Adipocyte (in vitro differentiated cells): ENCODE data around the gene FLOT1.

Experiments
- DNase-seq: peaks from one replicate; pipeline ENCODE4 v3.0.0-alpha.2; 2015; ENCODE audit warnings: low read depth
- H3K27me3 ChIP-seq: replicated peaks from 2 replicates; pipeline ENCODE4 v1.7.0; 2013; ENCODE audit warnings: mild to moderate bottlenecking, low read length, moderate library complexity; ENCODE audit not compliant: control insufficient read depth, insufficient read depth
- H3K36me3 ChIP-seq: 2 replicates; pipeline ENCODE4 v1.7.0; 2013; ENCODE audit warnings: low read length, mild to moderate bottlenecking, moderate library complexity; ENCODE audit not compliant: control insufficient read depth, insufficient read depth, severe bottlenecking
- H3K4me1 ChIP-seq: 2 replicates; pipeline ENCODE4 v1.7.0; 2013; ENCODE audit warnings: mild to moderate bottlenecking, low read length, moderate library complexity; ENCODE audit not compliant: control insufficient read depth, insufficient read depth
- H3K4me3 ChIP-seq: 2 replicates; pipeline ENCODE4 v1.7.0; 2013; ENCODE audit warnings: mild to moderate bottlenecking, low read length, moderate library complexity
- H3K9ac ChIP-seq: 2 replicates; pipeline ENCODE4 v1.7.0; 2013; ENCODE audit warnings: mild to moderate bottlenecking, low read length, moderate library complexity
- H3K9me3 ChIP-seq: 2 replicates; pipeline ENCODE4 v1.7.0; 2013; ENCODE audit warnings: mild to moderate bottlenecking, low read length, moderate library complexity; ENCODE audit not compliant: control insufficient read depth

Gene FLOT1

DNA sequence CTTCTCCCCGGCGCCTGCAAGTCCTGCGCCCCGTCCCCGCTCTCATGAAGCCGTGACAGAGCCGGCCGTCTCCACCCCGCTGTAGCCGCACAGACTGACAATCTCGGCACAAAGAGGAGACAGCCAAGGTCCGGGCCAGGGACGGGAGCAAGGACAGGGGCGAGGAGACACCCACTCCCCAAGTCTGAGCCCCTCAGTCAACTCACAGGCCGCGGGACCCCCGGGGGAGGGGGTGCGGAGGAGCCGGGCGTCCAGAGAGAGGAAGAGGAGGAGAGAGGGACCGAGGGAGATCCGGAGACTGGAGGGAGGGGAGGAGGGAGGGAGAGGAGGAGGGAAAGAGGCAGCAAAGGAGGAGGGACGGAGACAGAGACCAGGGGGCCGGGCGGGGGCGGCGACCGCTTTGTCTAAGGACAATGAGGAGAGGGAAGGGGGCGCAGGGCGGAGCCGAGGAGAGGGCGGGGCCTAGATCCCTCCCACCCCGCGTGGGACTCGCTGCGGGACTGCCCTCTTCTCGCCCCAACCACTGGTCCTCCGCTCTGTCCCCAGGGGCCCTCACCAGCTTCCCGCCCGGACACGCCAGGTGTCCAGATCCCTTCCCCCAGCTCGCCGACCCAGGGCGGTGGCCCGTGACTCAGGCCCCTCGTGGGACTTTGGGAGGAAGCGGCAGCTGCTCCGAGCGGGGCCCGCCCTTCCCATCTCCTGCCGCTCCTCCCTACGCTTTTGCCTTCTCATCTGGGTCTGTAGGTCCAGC, 55.4 kb downstream of the FLOT1 start:
- DNase-seq = peak; percentile 96
- Histone ChIP-seq H3K9ac (peak overlapping the region; percentile 94), H3K27me3 (no peaks in the 10 kb centered on the region), H3K9me3 (no peaks in the 10 kb centered on the region), H3K4me3 (peak overlapping the region; percentile 97), H3K36me3 (no peaks in the 10 kb centered on the region), H3K4me1 (peaks cover 41% of the 10 kb centered on the region)

DNA sequence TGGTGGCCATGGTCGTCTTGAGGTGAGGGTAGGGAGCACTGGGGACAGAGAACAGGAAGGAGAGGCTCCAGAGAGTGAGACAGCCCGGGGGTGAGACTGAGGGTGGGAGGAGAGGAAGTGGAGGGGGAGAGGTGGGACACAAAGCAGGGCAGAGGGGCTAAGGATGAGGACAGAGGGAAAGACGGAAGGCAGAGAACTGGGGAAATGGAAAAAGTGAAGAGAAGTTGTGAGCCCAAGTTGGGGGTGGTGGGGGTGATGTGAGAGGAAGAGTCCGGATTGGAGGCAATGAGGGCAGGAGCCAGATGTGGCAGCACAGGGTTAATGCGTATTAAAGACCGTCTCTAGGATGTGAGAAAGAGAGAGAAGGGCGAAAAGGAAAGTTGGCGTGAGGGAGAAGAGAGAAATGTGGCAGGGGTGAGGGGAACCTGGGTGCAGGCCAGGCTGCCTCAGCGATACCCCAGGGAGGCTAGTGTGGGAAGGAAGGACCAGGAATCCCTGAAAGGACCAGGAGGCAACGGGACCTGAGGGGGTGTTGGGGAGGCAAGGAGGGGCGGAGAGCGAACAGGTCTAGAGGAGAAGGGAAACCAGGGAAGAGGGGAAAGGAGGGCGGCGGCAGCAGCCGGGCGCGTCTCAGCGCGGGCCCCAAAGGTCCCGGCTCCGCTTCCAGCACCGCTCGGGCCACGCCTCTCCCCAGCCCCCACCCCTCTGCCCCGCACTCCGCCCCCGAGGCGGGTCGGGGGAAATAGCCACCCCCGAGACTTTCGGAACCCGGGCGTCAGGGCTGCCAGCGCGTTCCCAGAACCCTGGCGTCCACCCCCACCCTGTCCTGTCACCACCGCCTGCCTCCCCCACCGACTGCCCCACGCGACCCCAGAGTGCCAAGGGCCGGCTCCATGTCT, 56.2 kb downstream of the FLOT1 start, which contains the start of gene PPP1R18:
Gene PPP1R18 (minus strand): TSS at position 637 of the 899 bp plus-strand sequence. CDS start 627 bp downstream, at position 10.
- peak; percentile 89 for DNase-seq
- peaks cover 45% of the 10 kb centered on the region for H3K4me1 ChIP-seq
- peaks cover under 1% of the 10 kb centered on the region for H3K36me3 ChIP-seq
- peak within 1 kb of the TSS; percentile 94 for H3K9ac ChIP-seq
- no peaks in the 10 kb centered on the region for H3K27me3 ChIP-seq
- no peaks in the 10 kb centered on the region for H3K9me3 ChIP-seq
- H3K4me3 ChIP-seq = peak within 1 kb of the TSS; percentile 97

DNA sequence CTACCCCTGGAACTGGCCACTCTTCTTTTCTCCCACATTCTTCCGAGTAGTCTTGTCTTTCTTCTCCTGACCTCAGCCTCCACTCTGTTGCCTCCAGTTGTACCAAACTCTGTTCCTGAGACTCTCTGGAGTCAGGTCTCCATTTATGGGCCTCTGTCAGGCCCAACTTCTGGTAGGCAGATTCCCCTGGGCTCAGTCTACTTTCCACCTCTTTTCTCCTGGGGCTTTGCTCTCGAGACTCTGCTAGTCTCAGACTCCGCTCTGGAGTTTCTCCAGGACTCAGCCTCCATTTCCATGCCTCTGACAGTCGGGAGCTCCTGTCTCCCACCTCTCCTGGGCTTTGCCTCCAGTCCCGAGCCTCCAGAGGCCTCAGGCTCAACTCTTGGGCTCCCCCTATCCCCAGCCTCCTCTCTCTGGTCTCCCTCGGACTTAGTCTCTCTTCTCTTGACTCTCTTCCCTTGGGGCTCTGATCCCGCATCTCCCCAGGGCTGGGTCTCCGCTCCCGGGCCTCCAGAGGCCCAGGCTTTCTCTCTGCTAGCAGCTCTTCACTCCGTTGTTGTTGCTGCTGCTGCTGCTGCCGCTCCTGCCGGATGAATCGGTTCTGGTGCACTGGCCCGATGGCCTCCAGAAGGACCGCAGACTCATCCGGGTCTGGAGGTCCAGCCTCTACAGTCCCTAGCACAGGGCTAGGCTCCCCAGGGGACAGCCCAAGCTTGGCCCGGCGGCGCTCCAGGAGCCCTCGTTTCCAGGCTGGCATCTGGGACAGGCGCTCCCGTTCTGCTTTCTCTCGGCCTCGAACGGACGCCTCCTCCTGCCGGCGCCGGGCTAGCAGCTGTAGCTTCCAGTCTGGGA, 57.1 kb downstream of the FLOT1 start:
- peak; percentile 57 for DNase-seq
- Histone ChIP-seq H3K36me3 (peaks cover 8% of the 10 kb centered on the region), H3K4me3 (peak overlapping the region; percentile 97), H3K9ac (peak overlapping the region; percentile 94), H3K27me3 (no peaks in the 10 kb centered on the region), H3K4me1 (peaks cover 49% of the 10 kb centered on the region), H3K9me3 (no peaks in the 10 kb centered on the region)

DNA sequence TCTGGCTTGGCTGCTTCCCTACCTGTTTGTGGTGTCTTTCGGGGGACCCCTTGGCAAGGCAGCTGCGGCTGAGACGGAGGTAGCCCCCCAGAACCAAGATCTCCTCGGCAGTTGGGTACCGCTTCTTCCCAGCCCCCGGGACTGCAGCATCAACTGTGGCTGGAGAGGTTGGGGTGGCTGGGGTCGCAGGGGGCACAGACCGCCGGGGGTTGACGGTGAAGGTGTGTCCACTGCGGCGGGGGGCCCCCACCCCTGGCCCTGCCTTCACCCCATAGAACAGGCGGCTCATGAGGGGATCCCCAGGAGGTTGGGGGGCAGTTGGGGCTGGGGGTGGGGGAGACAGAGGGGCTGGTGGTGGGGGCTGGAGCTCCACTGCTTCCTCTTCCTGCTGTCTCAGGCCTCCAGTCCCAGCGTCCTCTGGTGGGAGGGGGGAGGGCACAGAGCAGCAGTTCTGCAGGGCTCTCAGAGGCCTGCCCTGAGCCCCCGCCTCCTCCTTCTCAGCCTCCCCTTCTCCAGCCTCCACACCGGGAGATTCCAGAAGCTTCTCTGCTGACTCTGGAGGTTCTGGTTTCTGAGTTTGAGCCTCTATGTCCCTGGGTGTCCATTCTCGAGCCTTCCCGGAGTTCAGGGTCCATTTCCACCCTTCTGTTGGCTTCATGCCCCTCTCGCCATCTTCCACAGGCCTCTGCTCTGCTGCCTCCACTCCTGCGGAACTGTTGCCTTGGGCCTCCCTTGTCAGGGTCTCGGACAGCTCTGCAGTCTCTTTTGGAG, 57.9 kb downstream of the FLOT1 start:
- Histone ChIP-seq H3K9ac (peak overlapping the region; percentile 94), H3K36me3 (peaks cover 14% of the 10 kb centered on the region), H3K4me1 (peaks cover 57% of the 10 kb centered on the region), H3K27me3 (no peaks in the 10 kb centered on the region), H3K4me3 (peak overlapping the region; percentile 97), H3K9me3 (no peaks in the 10 kb centered on the region)
- peak; percentile 41 for DNase-seq

DNA sequence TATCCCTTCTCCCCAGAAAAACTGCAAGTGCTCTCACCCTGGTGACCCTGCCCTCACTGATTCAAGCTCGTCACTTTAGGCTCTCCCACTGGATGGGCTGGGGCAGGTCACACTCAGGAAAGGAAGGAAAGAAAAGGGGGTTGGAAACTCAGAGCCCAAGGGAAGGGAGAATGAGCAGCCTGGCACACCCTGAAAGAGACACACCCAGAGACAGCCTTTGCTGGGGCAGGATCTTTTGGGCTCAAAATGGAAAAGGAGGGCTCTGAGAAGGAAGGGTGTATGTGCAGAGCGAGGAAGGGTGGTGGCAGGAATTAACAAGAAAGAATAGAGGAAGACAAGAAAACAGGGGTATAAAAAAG, 58.5 kb downstream of the FLOT1 start:
- Histone ChIP-seq H3K4me3 (peak overlapping the region; percentile 97), H3K4me1 (peaks cover 59% of the 10 kb centered on the region), H3K9me3 (no peaks in the 10 kb centered on the region), H3K27me3 (no peaks in the 10 kb centered on the region), H3K36me3 (peaks cover 16% of the 10 kb centered on the region), H3K9ac (peak overlapping the region; percentile 94)
- peak; percentile 22 for DNase-seq

DNA sequence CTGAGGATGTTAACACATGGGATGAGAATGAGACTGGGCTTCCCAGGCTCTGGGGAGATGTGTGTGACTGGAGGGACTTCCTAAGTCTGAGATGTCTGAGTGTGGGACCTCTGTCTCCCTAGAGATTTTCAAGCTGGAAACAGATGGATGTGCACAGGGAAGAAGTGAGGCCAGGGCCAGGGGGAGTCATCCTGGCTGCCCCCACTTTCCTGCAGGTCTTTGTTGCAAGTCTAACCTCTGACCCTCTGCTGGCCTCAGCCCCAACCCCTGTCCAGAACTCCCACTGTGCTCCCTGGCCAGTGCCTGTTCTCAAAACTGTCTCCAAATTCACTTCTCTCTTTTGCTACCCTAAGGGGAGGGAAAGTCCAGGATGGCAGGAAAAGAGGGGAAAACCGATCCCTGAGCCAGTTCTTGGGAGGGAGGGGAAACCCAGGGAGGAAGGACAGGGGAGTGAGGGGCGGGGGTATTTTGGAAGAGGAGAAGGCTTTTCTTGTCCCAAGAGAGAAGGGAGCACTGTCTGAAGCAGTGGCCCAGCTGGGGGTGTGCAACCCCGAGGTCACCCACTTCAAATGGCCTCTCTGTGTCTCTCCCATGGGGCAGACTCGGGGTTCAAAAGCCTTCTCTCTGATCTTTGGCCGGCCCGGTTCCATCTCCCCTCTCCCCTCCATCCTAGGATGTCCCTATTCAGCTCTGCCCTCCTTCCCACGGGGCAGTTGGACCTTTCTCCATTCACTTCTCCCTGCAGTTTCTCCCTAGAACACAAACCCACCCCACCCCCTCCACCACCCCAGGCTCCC, 59.1 kb downstream of the FLOT1 start:
- Histone ChIP-seq H3K9me3 (no peaks in the 10 kb centered on the region), H3K4me1 (peaks cover 61% of the 10 kb centered on the region), H3K9ac (peak overlapping the region; percentile 94), H3K27me3 (no peaks in the 10 kb centered on the region), H3K4me3 (peak overlapping the region; percentile 97), H3K36me3 (peaks cover 21% of the 10 kb centered on the region)
- DNase-seq = peak; percentile 18

DNA sequence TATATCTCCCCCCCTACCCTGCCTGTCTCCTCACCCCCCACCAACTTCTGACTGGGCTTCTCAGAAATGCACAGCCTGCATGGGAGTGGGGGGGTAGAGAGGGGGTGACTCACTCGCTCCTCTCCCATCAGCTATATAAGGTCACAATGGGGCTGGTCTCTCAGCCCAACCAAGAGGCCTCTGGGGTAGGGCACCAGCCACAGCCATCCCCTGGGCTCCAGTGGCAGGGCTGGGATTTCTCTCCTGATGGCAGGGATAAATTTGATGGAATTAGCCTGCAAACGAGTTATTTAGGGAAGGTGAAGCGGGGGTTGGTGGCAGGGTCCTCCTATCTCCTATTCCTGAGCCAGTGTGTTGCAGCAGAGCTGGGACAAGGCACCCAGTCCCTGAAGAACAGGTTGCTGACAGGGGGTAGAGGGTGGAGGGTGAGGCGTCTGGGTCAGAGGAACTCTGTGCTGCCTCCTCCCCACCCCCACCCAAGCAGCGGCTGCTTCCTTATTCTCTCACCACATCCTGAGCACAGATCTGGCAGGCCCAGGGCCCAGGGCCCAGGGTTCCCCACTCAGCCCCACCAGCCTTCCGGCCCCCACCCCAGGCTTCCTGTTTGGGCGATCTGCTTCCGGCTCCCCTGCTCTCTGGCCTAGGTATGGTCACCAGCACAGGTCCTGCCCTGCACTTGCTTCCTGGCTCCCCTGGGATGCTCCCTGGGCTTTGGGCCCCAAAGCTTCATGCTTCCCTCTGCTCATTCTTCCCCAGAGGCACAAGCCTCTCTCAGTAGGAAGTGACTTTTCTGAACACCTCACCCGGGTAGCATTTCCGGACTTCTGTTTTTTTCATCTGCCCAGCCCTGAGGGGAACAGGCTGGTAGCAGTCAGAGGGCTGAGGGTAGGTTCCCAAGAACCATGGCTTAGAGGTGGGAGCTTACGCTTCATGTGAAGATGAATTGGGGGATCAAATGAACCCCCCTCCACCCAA, 60.1 kb downstream of the FLOT1 start:
- Histone ChIP-seq H3K9ac (peak overlapping the region; percentile 94), H3K4me1 (peaks cover 56% of the 10 kb centered on the region), H3K27me3 (no peaks in the 10 kb centered on the region), H3K36me3 (peaks cover 29% of the 10 kb centered on the region), H3K9me3 (no peaks in the 10 kb centered on the region), H3K4me3 (peak overlapping the region; percentile 97)
- peak; percentile 89 for DNase-seq

DNA sequence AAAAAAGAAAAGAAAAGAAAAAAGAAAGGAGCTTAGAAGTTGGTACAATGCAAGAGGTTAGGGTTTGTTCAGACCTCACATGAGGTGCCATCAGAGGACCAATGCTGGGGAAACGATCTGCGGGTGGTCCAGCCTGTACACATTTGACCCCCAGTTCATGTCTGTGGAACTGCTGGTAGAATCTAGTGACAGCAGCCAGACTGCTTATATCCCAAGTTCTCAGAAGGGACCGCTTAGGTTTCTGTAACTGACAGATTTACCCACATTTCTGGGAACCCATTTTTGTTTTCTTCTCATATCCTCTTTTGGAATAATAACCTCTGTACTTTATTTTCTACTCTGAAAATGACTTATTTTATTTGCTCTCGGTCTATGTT, 60.7 kb downstream of the FLOT1 start:
- peaks cover 36% of the 10 kb centered on the region for H3K36me3 ChIP-seq
- peak overlapping the region; percentile 94 for H3K9ac ChIP-seq
- no peak for DNase-seq
- H3K9me3 ChIP-seq = no peaks in the 10 kb centered on the region
- no peaks in the 10 kb centered on the region for H3K27me3 ChIP-seq
- H3K4me1 ChIP-seq = peaks cover 61% of the 10 kb centered on the region
- peak overlapping the region; percentile 97 for H3K4me3 ChIP-seq

DNA sequence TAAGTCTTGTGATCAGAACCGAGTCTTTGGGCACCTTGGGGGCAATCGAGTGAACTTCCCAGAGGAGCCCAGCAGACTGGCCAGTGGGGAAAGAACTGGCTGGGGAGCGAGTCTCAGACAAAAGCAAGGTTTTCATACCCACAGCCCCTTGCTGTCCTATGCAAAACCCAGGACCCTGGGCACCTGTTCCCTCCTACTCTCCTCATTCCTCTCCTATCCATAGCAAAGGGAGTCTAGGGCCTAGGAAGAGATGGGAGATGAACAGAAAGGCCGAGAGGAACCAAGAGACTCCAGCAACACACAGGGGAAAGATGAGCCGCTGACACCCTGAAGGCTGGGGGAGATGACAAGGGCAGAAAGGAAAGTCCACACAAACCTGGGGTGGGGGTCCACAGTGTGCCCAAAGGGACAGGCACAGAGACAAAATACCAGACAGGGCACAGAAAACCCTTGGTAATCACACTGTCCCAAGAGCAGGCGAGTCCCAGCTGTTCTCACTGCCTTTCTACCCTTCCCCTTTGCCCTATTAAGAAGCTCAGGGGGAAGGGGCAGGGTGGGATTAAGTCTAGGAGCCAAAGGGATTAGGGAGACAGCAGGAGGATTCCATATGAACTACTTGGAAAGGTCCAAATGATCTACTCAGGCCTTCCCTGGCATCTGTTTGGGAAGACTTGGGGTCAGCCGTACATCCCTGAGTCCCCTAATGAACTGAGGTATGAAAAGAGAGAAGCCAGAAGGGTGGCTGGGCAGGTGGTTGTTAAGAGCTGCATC, 62.5 kb downstream of the FLOT1 start:
- Histone ChIP-seq H3K36me3 (peaks cover 46% of the 10 kb centered on the region), H3K4me1 (peaks cover 51% of the 10 kb centered on the region), H3K4me3 (peak overlapping the region; percentile 40), H3K27me3 (no peaks in the 10 kb centered on the region), H3K9me3 (no peaks in the 10 kb centered on the region), H3K9ac (peak overlapping the region; percentile 44)
- no peak for DNase-seq
